Stimulated activated CD8-positive, alpha-beta memory T cell treated with anti-CD3 and anti-CD28 coated beads, Interleukin-2, amount 100 ng/mL, for 48 hours (primary cell): ENCODE data around the gene DHRS11.
A peak's percentile ranks its signal among the peaks of the same experiment; 100 is the strongest.
"Not testable (repeated sequence)": the region's sequence is repeated elsewhere in the genome, so short reads cannot be mapped to it uniquely, and the experiment has no call there.

Experiments
- DNase-seq, 2 donors: peaks; one replicate each; pipeline ENCODE4 v3.0.0-alpha.2; 2020; ENCODE audit warnings: low read depth in 2 of 2

Gene DHRS11

DNA sequence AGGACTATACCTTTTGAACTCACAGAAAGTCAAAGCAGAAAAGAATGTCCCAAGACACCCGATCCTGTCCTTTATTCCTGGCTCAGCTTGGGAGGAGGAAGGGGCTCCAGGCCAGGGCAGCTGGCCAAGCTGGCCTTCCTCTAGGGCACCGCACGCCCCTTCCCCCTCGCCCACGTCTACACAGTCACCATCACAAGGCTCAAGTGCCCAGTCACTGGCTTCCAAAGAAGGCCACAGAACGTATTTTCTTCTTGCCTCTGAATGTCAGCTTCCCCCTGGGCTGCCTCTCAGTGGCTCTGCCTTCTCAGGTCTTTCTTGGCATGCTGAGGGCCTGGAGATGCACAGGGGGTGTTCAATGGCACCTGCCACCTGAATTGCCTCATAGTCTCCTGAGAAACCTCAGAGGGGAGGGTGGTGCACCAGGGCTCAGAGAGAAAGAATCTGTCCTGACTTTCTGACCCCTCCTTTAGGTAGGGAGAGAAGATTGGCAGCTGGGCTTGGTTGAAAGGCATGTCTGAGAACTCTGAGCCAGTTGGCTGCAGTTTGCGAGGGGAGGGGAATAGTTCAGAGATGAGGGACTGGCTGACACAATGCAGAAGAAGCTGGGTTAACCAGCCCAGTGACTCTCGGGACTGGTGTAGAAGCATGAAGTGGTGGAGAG lies 2.1 kb downstream of the DHRS11 start:
- DNase-seq = no peak

DNA sequence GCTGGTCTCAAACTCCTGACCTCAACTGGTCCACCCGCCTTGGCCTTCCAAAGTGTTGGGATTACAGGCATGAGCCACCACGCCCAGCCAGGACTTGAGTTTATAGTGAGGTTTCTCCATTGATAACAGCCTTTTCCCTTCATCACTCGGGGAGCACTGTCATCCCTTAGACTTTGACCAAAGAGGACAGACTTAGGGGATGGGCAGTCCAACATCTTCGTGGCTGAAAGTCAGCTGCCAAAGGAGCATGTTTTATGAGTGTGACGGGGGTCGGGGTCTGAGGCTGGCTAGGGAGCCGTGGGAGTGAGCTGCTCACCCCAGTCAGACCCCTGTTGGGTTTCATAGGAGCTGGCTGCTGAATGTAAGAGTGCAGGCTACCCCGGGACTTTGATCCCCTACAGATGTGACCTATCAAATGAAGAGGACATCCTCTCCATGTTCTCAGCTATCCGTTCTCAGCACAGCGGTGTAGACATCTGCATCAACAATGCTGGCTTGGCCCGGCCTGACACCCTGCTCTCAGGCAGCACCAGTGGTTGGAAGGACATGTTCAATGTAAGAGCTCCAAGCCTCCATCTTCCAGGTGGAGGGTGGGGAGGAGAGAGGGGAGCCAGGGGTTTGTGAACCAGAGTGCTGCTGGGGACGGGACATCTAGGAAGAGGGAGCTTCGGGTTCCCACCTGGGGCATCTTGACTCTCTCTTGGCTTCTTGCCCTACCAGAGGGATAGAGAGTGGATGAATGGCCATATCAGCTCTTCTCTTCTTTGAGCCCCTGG lies 3.1 kb downstream of the DHRS11 start:
- no peak for DNase-seq

DNA sequence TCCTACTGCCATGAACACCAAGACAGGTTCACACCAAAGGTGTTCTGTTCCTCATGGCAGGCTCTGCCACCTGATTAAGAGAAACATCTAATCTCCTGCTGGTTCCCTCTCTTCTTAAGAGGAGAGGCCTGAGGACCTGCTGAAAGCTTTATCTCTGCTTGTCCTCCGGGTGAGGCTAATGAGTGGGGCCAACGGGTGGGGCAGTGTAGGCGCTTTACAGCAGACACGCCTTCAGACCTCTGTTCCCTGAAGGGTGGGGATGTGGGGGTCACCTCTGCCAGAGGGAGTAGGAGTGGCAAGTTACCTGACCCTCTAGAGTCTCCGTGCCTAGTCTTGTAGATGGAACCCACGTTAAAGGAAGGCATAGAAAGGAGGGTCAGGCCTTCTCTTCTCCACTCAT lies 5.5 kb downstream of the DHRS11 start:
- no peak for DNase-seq

GRCh38 chr17:36597866-36598777 lies 6.4 kb downstream of the DHRS11 start:
- no peak for DNase-seq

DNA sequence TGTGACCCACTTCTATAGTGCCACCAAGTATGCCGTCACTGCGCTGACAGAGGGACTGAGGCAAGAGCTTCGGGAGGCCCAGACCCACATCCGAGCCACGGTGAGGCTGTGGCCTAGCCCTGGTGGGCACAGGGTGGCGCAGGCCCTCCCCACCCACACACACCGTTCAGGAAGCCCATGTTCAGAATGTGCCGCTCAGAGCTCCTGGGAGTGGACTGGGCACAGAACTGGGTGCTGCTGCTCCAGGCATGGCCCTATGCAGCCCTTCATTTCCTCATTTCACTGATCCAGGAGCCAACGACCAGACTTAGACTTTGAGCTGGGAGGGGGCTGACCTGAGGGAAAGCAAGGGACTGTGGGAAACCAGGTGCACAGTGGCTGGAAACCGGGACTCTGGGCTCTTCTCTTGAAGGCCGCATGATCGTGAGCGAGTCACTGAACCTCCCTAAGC lies 7.3 kb downstream of the DHRS11 start:
- no peak for DNase-seq

DNA sequence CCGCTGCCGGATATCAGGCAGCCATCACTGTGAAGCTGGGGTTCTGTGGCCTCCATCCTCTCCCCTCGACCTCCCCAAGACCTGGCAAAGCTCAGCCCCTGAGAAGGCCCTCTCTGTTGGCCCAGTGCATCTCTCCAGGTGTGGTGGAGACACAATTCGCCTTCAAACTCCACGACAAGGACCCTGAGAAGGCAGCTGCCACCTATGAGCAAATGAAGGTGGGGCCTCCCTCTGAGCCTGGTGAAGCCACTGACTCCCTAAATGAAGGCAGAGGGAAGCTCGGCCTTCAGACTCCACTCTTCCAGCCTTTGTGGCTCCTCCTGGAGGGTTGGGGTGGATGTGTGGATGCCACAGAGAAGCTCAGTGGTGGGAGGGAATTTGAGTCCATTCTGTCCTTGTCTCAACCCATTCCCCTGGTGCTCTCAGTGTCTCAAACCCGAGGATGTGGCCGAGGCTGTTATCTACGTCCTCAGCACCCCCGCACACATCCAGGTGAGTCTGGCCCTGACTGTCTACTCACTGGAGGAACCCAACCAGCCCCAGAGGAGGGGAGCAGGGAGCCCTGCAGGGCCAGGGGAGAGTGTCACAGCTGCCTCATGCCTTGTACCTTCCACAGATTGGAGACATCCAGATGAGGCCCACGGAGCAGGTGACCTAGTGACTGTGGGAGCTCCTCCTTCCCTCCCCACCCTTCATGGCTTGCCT lies 8.0 kb downstream of the DHRS11 start:
- no peak for DNase-seq

GRCh38 chr17:36600465-36600864 lies 8.8 kb downstream of the DHRS11 start:
- no peak for DNase-seq

GRCh38 chr17:36600936-36601302 lies 9.2 kb downstream of the DHRS11 start:
- peak in 1 of 2 donors; percentile 12 for DNase-seq

DNA sequence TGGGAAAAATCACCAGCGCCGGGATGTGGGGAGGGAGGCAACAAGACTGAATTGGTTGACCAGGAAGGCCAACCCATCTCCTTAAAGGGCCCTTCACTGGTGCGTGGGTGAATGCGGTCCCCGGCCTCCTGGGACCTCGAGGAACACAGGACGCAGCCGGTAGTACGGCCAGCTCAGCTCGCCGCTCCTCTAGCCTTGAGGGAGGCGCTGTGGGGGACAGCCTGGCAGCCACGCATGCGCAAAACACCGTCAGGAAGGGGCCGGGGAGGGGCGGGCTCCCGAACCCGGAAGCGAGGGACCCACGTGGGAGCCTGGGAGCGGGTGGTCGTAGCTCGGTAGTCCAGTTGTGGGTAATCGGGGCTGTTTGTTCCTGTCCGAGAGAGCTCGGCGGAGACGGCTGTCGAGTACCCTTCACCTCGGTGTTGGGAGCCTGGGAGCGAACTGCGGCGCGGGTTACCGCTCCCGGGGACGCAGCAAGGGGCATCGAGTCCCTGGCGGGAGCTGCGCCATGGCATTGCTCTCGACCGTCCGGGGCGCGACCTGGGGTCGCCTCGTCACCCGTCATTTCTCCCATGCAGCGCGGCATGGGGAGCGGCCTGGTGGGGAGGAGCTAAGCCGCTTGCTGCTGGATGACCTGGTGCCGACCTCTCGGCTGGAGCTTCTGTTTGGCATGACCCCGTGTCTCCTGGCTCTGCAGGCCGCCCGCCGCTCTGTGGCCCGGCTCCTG lies 9.8 kb downstream of the DHRS11 start, which contains the start of gene MRM1:
TSS of gene MRM1 (plus strand) at position 281 of the 727 bp plus-strand sequence. CDS start at position 509, 228 bp downstream.
- DNase-seq = peak; percentile 87 to 90

GRCh38 chr17:36602030-36602748 lies 10.5 kb downstream of the DHRS11 start:
- DNase-seq = no peak

- DNase-seq = peak; percentile 47 to 56
Measured at GRCh38 chr17:36602924-36603384, 11.3 kb downstream of the DHRS11 start.

DNA sequence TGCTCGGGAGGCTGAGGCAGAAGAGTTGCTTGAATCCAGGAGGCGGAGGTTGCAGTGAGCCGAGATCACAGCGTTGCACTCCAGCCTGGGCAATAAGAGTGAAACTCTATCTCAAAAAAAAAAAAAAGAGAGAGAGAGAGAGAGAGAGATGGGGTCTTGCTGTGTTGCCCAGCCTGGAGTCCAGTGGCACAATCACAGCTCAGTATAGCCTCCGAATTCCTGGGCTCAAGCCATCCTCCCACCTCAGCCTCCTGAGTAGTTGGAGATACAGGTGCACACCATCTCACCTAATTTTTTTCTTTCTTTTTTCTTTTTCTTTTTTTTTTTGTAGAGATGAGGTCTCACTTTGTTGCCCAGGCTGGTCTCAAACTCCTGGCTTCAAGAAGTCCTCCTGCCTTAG lies 13.3 kb downstream of the DHRS11 start:
- DNase-seq = not testable (repeated sequence)

GRCh38 chr17:36608280-36608679 lies 16.6 kb downstream of the DHRS11 start:
- no peak for DNase-seq

DNA sequence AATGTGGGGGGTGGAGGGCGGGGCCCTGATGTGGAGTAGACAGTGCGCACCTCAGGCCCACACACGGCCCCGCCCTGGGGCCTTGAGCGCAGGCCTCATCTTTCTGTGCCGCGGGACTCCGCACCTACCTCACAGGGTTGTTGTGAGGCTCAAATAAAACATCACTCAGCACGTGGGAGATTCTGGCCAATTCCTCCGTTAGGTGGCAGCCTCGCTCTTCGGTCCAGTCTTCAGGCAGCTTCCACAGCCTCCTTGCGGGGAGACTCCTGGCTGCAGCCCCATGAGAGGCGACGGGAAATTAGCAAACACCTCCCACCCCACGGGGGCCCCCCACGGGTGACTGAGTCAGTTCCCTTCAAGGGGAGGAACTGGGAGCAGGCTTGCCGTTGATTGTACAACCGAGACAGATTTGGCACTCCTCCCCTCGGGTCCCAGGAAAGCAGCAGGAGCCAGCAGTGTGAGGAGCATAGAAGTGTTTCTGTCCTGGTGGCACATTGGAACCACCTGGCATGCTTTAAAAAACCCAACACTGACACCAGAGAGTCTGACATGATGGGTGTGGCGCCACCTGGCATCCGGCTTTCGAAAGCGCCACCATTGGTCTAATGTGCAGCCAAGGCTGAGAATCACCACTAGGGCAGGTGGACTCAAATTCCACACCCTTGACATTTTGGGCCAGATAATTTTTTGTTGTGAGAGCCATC lies 17.3 kb downstream of the DHRS11 start:
- DNase-seq = no peak

DNA sequence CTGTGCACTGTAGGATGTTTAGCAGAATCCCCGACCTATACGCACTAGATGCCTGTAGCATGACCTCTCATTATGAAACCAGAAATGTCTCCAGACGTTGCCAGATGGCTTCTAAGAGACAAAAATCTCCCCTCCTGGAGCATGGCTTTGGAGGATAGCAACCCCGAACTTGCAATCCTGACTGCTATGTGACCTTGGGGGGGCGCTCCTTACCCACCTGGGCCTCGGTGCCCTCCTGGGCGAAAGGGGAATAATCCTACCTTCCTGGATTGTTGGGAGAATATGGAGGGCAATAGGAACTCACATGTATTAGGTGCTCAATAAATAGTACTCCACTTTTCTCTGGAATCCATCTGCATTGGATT lies 17.8 kb downstream of the DHRS11 start:
- DNase-seq = no peak

GRCh38 chr17:36610474-36610873 lies 18.8 kb downstream of the DHRS11 start:
- DNase-seq = no peak

- no peak for DNase-seq
Measured at GRCh38 chr17:36611345-36612072, 19.8 kb downstream of the DHRS11 start.

DNA sequence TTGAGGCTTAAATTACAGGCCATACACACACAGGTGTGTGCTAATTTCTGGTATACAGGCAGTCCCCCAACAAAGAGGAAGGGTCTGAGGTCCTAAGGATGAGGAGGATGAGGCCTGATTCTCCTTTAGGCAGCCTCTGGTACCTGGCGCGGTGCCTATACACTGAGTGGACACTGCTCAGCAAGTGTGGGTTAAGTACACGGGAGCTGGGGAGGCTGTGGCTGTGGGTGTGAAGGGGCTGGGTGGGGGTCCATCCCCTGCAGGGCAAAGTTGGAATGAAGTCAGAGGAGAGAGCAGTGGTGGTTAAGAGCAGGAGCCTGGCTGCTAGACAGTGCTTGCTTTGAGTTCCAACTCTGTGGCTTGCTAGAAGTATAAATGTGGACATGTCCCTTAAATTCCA lies 20.6 kb downstream of the DHRS11 start:
- DNase-seq = no peak

DNA sequence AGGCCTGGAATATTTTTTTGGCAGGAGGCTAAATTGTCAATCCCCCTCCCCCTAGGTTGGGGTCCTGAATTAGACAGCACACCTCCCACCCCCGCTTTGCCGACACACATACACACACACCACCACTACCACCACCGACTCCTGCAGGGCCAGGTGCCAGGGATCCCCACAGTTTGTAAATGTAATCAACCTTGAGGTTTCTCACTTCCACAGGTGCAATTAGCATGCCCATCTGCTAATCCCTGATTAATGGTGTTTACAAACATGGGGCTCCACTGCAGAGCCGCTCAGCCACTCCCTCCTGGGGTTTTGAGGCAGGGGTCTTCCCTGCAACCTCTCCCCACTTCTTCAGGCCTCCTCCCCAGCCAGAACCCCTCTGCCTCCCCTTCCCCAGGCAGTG lies 21.5 kb downstream of the DHRS11 start:
- DNase-seq = no peak
